PC-9 (cell line): ENCODE measurements around the gene VPS35. TPM values are rescaled to one million over a fixed set of nuclear protein-coding genes. Genes with fewer than 3 reads are reported as not detected.

Source experiments
- BruUV-seq: library from RNA; stranded (reverse); fragments of 400-500 nt; replicated peaks from 2 replicates; lab custom pipeline; 2021; lab: Mats Ljungman, UMichigan
- CTCF ChIA-PET: fragments of 300-600 bp; sonication (Branson Sonifier 250); formaldehyde crosslinking; loops from one replicate; lab custom pipeline; 2022; ENCODE audit warnings: antibody characterized with exemption; lab: Charles Lee
- POLR2A ChIA-PET: fragments of 300-600 bp; sonication (Branson Sonifier 250); formaldehyde crosslinking; loops from one replicate; lab custom pipeline; 2022; ENCODE audit warnings: antibody characterized with exemption; ENCODE audit not compliant: unreplicated experiment; lab: Charles Lee
- DNase-seq, 2 experiments: peaks; one replicate each; pipeline versions ENCODE4 v3.0.0 to v3.0.0-alpha.2; 2015 to 2022; ENCODE audit warnings: mixed read lengths in 1 of 2
- H2AFZ ChIP-seq: fragments of 200-600 bp; sonication (generic); 2 replicates; pipeline ENCODE4 v1.8.1; 2017; ENCODE audit warnings: antibody characterized with exemption
- H3F3A ChIP-seq: fragments of 200-600 bp; sonication (generic); 2 replicates; pipeline ENCODE4 v1.8.1; 2017; ENCODE audit warnings: antibody characterized with exemption, mild to moderate bottlenecking, low read depth; ENCODE audit not compliant: insufficient read depth
- H3K27ac ChIP-seq: fragments of 200-600 bp; sonication (generic); 2 replicates; pipeline ENCODE4 v1.6.1; 2016; ENCODE audit warnings: mixed run types
- H3K27me3 ChIP-seq: fragments of 200-600 bp; sonication (generic); 2 replicates; pipeline ENCODE4 v1.6.1; 2016; ENCODE audit warnings: low read depth, mixed run types; ENCODE audit not compliant: insufficient read depth
- H3K36me3 ChIP-seq: fragments of 200-600 bp; sonication (generic); 2 replicates; pipeline ENCODE4 v1.6.1; 2016; ENCODE audit warnings: low read depth, mixed run types
- H3K4me1 ChIP-seq: fragments of 200-600 bp; sonication (generic); replicated peaks from 2 replicates; pipeline ENCODE4 v1.6.1; 2016; ENCODE audit warnings: mixed run types; ENCODE audit not compliant: insufficient read depth
- H3K4me2 ChIP-seq: fragments of 200-600 bp; sonication (generic); 2 replicates; pipeline ENCODE4 v1.6.1; 2017; ENCODE audit warnings: mixed run types
- H3K4me3 ChIP-seq: fragments of 200-600 bp; sonication (generic); 2 replicates; pipeline ENCODE4 v1.6.1; 2016; ENCODE audit warnings: mixed run types
- H3K79me2 ChIP-seq: fragments of 200-600 bp; sonication (generic); 2 replicates; pipeline ENCODE4 v1.6.1; 2017; ENCODE audit warnings: low read depth, mixed run types
- H3K9me2 ChIP-seq: fragments of 200-600 bp; sonication (generic); 2 replicates; pipeline ENCODE4 v1.8.1; 2017; ENCODE audit warnings: mild to moderate bottlenecking; ENCODE audit not compliant: insufficient read depth
- H3K9me3 ChIP-seq: fragments of 200-600 bp; sonication (generic); 2 replicates; pipeline ENCODE4 v1.8.1; 2016; ENCODE audit warnings: low read depth; ENCODE audit not compliant: insufficient read depth
- H4K20me1 ChIP-seq: fragments of 200-600 bp; sonication (generic); 2 replicates; pipeline ENCODE4 v1.8.1; 2017; ENCODE audit not compliant: insufficient read depth
- EZH2 ChIP-seq: fragments of 200-600 bp; sonication (generic); IDR thresholded peaks from 2 replicates; pipeline ENCODE4 v1.8.0; 2017; ENCODE audit warnings: antibody characterized with exemption, low read depth
- intact Hi-C: fragments of 100-400 bp; cut with micrococcal nuclease; formaldehyde crosslinking; loops from one replicate; pipeline ENCODE4 v1.10.0; 2022; ENCODE audit not compliant: unreplicated experiment
- total RNA-seq: library from RNA; stranded (reverse); gene quantifications from 2 replicates; pipeline ENCODE4 v1.2.3, GENCODE V29; 2021
- TF ChIP-seq, protein P1 (sequence below): fragments of 200-600 bp; sonication (generic); conservative IDR thresholded peaks from 2 replicates; pipeline ENCODE4 v1.6.1; 2017; ENCODE audit warnings: mixed run types, antibody characterized with exemption, mild to moderate bottlenecking, moderate library complexity

Gene VPS35
- total RNA-seq, 1 experiment from 2014 or later = 98.4 TPM

DNA sequence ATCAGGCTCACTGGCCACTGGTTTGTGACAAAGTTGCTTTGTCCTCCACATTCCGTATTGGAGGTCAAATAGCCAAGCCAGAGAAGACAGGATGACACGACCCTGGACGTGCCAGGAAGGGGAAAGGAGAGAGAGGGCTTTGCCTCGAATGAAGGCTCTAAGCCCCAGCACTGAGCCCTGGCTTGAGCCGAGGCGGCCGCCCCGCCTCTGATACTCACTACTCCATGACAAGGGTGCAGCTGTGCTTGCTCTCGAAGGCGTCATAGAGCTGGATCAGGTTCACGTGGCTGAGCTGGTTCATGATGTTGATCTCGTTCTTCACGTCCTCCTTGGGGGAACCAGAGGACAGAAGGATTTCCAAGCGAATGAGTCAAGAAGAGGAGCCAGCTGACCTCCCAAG is 39.8 kb upstream of the VPS35 start:
- Histone ChIP-seq H2AFZ (no peak overlapping the region), H3K4me1 (no peaks in the 10 kb centered on the region), H3K9me2 (no peaks in the 10 kb centered on the region), H3K27me3 (peaks cover 12% of the 10 kb centered on the region; the same call in 1 of the 2 replicates), H3K36me3 (no peaks in the 10 kb centered on the region), H4K20me1 (no peaks in the 10 kb centered on the region), H3K4me3 (no peak overlapping the region), H3K9me3 (no peaks in the 10 kb centered on the region), H3K79me2 (no peaks in the 10 kb centered on the region), H3K27ac (no peak overlapping the region), H3F3A (no peaks in the 10 kb centered on the region), H3K4me2 (no peak overlapping the region)
- POLR2A ChIA-PET = no interaction called here
- intact Hi-C loops = no loop called here
- no peak for DNase-seq
- TF ChIP-seq EZH2 = no peak
- TF ChIP-seq, protein P1, sequence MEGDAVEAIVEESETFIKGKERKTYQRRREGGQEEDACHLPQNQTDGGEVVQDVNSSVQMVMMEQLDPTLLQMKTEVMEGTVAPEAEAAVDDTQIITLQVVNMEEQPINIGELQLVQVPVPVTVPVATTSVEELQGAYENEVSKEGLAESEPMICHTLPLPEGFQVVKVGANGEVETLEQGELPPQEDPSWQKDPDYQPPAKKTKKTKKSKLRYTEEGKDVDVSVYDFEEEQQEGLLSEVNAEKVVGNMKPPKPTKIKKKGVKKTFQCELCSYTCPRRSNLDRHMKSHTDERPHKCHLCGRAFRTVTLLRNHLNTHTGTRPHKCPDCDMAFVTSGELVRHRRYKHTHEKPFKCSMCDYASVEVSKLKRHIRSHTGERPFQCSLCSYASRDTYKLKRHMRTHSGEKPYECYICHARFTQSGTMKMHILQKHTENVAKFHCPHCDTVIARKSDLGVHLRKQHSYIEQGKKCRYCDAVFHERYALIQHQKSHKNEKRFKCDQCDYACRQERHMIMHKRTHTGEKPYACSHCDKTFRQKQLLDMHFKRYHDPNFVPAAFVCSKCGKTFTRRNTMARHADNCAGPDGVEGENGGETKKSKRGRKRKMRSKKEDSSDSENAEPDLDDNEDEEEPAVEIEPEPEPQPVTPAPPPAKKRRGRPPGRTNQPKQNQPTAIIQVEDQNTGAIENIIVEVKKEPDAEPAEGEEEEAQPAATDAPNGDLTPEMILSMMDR = no peak
- no TSS peak for BruUV-seq
- CTCF ChIA-PET = no interaction called here

DNA sequence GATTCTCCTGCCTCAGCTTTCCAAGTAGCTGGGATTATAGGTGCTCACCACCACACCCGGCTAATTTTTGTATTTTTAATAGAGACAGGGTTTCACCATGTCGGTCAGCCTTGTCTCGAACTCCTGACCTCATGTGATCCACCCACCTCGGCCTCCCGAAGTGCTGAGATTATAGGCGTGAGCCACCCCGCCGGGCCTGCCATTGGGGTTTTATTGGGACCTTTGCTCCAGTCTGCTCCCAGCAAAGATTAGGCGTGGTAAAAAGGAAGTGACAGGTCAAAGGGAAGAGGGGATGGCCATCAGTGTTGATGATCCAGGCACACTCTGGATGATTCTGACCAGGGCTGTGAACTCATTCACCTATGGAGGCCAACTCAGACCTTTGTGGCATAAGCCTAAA is 38.7 kb upstream of the VPS35 start:
- H4K20me1 ChIP-seq = no peaks in the 10 kb centered on the region
- no peak overlapping the region for H2AFZ ChIP-seq
- H3K9me2 ChIP-seq = no peaks in the 10 kb centered on the region
- intact Hi-C loops = no loop called here
- no peaks in the 10 kb centered on the region for H3F3A ChIP-seq
- no peak overlapping the region for H3K4me3 ChIP-seq
- no peaks in the 10 kb centered on the region for H3K4me1 ChIP-seq
- H3K27me3 ChIP-seq = peaks cover 3% of the 10 kb centered on the region; the same call in 1 of the 2 replicates
- TF ChIP-seq EZH2 = no peak
- TF ChIP-seq, protein P1 = no peak
- no peak overlapping the region for H3K27ac ChIP-seq
- H3K4me2 ChIP-seq = no peak overlapping the region
- no peaks in the 10 kb centered on the region for H3K9me3 ChIP-seq
- POLR2A ChIA-PET = no interaction called here
- H3K36me3 ChIP-seq = no peaks in the 10 kb centered on the region
- no peaks in the 10 kb centered on the region for H3K79me2 ChIP-seq
- CTCF ChIA-PET = no interaction called here
- no TSS peak for BruUV-seq
- no peak for DNase-seq

DNA sequence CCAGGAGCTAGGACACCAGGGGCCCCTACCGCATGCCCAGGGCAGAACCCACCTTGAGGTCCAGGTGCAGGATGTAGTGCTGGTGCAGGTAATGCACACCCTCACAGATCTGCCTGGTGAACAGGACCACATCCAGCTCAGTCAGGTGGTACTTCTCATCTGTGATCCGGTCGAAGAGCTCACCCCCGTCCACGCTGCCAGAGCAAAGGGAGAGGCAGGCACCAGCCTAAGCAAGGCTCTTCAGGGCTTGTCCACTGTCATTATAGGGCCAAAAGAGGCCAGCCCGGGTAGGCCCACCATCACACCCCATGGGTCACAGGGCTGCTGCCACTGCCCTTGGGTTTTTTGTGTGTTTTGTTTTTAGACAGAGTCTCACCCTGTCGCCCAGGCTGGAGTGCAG is 38.2 kb upstream of the VPS35 start:
- CTCF ChIA-PET = no interaction called here
- TF ChIP-seq, protein P1 = no peak
- no peak for TF ChIP-seq EZH2
- DNase-seq = no peak
- intact Hi-C loops = no loop called here
- Histone ChIP-seq H3K9me2 (no peaks in the 10 kb centered on the region), H3K9me3 (no peaks in the 10 kb centered on the region), H3F3A (no peaks in the 10 kb centered on the region), H3K4me1 (no peaks in the 10 kb centered on the region), H4K20me1 (no peaks in the 10 kb centered on the region), H3K27me3 (peaks cover 3% of the 10 kb centered on the region; the same call in 1 of the 2 replicates), H3K4me3 (no peak overlapping the region), H3K4me2 (no peak overlapping the region), H2AFZ (no peak overlapping the region), H3K27ac (no peak overlapping the region), H3K36me3 (no peaks in the 10 kb centered on the region), H3K79me2 (no peaks in the 10 kb centered on the region)
- POLR2A ChIA-PET = no interaction called here
- BruUV-seq = no TSS peak
